Measurements from ENCODE around the gene LIN52.

LIN52 gene

GRCh38 chr14:74084277-74085046 lies at the start of gene LIN52, which contains the start of gene ALDH6A1:
LIN52 (plus strand) TSS chr14:74084956; CDS start chr14:74084975, 19 bp downstream.
ALDH6A1 (minus strand) TSS chr14:74084453; CDS start chr14:74084394, 59 bp downstream.
- DNase-seq, result peak; percentile 100

- no peak for DNase-seq
Measured at GRCh38 chr14:74035556-74035955, 49.2 kb upstream of the LIN52 start.

- DNase-seq, result no peak
Measured at GRCh38 chr14:74038020-74038859, 46.5 kb upstream of the LIN52 start.

GRCh38 chr14:74042296-74042695 lies 42.5 kb upstream of the LIN52 start:
- no peak for DNase-seq

DNA sequence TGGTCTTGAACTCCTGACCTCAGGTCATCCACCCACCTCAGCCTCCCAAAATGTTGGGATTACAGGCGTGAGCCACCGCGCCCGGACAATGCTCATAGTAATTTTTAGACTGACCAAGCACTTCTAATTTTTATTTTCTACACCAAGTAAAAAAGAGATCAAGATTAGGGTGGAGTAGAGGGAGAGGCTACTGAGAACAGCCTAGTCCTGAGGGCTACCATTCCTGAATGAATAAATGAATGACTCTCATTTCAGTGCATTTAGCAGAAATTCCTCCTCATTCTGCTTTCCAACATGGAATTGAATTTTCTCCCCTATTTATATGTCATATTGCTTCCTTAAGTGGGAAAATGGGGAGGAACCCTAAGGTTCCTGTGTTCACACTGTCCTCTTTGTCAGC lies 39.2 kb upstream of the LIN52 start:
- no peak for DNase-seq

DNA sequence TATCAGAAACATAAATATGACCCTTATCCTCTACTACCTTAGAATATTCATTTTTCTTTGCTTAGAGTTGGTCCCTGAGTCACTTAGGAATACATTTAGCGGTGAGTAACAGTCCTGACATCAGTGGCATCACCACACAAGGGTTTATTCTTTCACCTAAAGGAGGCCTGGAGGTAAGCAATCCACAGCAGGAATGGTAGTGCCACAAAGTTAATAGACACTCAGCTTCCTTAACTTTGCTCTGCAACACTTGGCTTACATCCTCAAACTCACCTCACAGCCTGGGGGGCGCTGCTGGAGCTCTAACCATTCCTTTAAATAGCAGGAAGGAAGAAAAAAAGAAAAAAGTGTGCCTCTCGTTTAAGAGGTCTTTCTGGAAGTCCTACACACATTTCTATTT lies 36.5 kb upstream of the LIN52 start:
- no peak for DNase-seq

- DNase-seq, result no peak
Measured at GRCh38 chr14:74049876-74050495, 34.8 kb upstream of the LIN52 start.

DNA sequence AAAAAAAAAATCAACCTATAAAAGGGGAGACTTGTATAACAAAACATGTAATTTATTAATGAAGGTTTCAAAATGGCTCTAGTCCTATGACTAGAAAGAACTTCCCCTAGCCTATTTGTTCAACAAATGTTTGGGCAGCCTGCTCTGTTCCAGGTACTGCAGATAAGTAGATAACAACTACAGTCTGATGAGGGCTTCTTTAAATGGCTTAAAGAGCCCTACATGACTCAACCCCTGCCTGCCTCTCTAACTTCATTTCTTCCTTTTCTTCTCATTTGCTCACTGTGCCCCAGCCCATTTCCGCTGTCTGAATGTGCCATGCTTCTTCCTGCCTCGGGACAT lies 22.0 kb upstream of the LIN52 start:
- DNase-seq, result no peak

- no peak for DNase-seq
Measured at GRCh38 chr14:74064426-74064825, 20.3 kb upstream of the LIN52 start.

- no peak for DNase-seq
Measured at GRCh38 chr14:74064883-74065282, 19.9 kb upstream of the LIN52 start.

GRCh38 chr14:74065746-74066575 lies 18.8 kb upstream of the LIN52 start:
- DNase-seq, result no peak

GRCh38 chr14:74077401-74077800 lies 7.4 kb upstream of the LIN52 start:
- DNase-seq, result no peak

- DNase-seq, result no peak
Measured at GRCh38 chr14:74080820-74081460, 3.8 kb upstream of the LIN52 start.

DNA sequence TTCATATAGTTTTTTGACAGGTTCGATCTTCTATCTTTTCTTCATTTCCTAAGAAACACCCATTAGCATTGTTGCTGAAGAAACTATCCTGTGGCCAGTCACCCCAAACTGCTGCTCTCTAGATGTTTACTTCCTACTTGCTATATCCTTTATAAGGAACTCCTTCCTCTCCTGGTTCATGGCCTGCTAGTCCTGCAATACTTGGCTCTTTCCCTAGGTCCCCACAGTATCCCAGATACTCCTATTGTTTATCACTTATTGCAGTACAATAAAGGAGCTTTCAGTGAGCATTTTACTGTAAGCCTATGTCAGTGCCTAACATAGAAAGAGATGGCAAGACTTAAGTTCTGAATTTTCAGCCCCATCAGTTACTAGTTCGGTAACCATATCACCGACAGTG lies 3.3 kb upstream of the LIN52 start:
- no peak for DNase-seq

- no peak for DNase-seq
Measured at GRCh38 chr14:74083161-74083560, 1.6 kb upstream of the LIN52 start.

- no peak for DNase-seq
Measured at GRCh38 chr14:74083784-74084276, 926 bp upstream of the LIN52 start.

DNA sequence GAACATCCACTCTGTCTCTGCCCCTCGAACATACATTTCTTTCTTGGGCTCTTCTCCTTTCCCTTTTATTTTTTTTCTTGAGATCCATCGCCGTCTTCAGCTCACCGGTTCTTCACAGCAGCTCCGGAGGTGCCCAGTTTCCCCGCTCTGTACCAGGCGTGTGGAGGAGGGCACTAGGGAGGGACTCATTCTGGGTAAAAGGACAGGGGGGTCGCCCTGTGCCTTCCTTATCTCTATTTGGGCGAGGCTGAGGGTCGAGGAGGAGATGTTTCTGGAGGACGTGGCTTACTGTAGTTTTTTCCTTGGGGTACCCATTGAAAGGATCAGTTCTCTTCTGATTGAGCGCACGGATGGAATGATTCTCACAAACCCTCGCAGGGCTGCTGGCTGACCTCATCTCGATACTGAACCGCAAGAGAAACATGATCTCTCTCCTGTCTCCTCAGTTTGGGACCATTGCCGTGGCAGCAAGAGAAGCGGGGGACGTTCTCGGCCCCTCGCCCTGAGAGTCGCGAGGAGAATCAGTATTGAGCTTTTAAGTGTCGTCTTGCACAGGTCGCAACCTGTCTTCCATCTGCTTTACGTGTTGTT lies 386 bp downstream of the LIN52 start:
- DNase-seq, result peak; percentile 2

- DNase-seq, result no peak
Measured at GRCh38 chr14:74085828-74086227, 1.1 kb downstream of the LIN52 start.

DNA sequence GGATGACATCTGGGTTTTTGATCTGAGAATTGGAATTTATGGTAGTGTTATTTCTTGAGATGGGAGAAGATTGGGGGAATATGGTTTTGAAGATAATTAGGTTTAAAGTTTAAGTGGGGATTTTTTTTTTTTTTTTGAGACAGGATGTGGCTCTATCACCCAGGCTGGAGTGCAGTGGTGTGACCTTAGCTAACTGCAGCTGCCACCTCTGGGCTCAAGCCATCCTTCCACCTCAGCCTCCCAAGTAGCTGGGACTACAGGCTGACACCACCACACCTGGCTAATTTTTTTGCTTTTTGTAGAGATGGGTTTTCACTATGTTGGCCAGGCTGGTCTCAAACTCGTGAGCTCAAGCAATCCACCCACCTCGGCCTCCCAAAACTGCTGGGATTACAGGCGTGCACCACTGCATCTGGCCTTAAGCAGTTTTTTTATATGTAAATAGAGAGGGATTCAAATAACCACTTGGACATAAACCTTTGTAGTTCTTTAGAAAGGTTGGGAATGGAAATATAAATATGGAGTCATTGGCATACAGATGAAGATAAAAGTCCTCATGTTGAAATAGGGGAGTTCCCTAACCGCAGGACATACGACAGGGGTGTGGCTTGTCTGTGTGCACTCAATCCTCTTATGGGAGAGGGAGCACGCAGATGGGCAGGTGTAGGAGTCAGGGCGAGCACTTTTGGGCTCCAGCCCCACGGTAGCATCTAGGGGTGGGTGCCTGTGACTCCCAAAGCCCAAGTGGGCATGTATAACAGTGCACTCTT lies 4.7 kb downstream of the LIN52 start:
- DNase-seq, result no peak

DNA sequence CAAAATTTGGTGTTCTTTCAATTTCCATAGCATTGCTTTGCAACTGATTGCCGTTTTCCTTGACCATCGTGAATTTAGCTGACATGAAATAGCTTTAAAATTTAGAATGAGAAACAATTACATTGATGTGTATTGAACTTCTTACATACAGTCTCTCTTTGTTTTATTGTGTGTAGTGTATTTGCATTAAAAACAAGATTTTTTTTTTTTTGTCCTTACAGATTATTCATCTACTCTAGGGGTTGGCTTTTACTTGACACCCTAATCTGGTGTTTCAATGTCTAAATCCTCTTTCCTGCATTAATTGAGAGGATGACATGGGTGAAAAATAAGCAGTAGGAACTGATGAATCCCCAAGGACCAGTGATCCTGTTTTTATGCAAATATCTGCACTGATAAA lies 20.6 kb downstream of the LIN52 start:
- DNase-seq, result no peak

- no peak for DNase-seq
Measured at GRCh38 chr14:74109369-74109768, 24.6 kb downstream of the LIN52 start.

Measured in stimulated activated CD4-positive, alpha-beta T cell treated with anti-CD3 and anti-CD28 coated beads, Interleukin-12 subunit alpha, Interleukin-12 subunit beta, amount 100 ng/mL, for 4 hours (primary cell).